Osteoblast (primary cell): Measurements from ENCODE around the gene KLHDC7B. TPM values are rescaled to one million over a fixed set of nuclear protein-coding genes. Genes with fewer than 3 reads are reported as not detected.

Source experiments
- DNase-seq: peaks from one replicate; pipeline ENCODE4 v3.0.0; 2011; ENCODE audit warnings: low spot score, mixed read lengths; ENCODE audit not compliant: insufficient read length; ENCODE audit errors: missing footprints
- H2AFZ ChIP-seq: 2 replicates; pipeline ENCODE4 v1.6.0; 2011; ENCODE audit warnings: mild to moderate bottlenecking, low read length
- H3K27ac ChIP-seq: 2 replicates; pipeline ENCODE4 v1.5.1; 2011; ENCODE audit warnings: mild to moderate bottlenecking, low read depth, low read length, moderate library complexity
- H3K27me3 ChIP-seq: 2 replicates; pipeline ENCODE4 v1.6.0; 2012; ENCODE audit warnings: mild to moderate bottlenecking, control low read depth, inconsistent platforms, low read length, moderate library complexity; ENCODE audit not compliant: insufficient read depth
- H3K36me3 ChIP-seq: 2 replicates; pipeline ENCODE4 v1.5.1; 2011; ENCODE audit warnings: mild to moderate bottlenecking, low read length, control low read depth, moderate library complexity; ENCODE audit not compliant: insufficient read depth
- H3K4me1 ChIP-seq: 2 replicates; pipeline ENCODE4 v1.5.1; 2011; ENCODE audit warnings: mild to moderate bottlenecking, low read length, control low read depth, moderate library complexity; ENCODE audit not compliant: insufficient read depth
- H3K4me2 ChIP-seq: 2 replicates; pipeline ENCODE4 v1.6.0; 2011; ENCODE audit warnings: mild to moderate bottlenecking, low read length; ENCODE audit not compliant: insufficient read depth
- H3K4me3 ChIP-seq: fragments of 200-600 bp; sonication (generic); 3 replicates; pipeline ENCODE4 v1.5.1; 2012; ENCODE audit warnings: mild to moderate bottlenecking, low read length, inconsistent platforms; ENCODE audit not compliant: insufficient read depth
- H3K79me2 ChIP-seq: 2 replicates; pipeline ENCODE4 v1.6.0; 2012; ENCODE audit warnings: mild to moderate bottlenecking, low read length, control low read depth, inconsistent platforms; ENCODE audit not compliant: insufficient read depth
- H3K9me3 ChIP-seq: 2 replicates; pipeline ENCODE4 v1.5.1; 2011; ENCODE audit warnings: low read depth, low read length, control low read depth
- H4K20me1 ChIP-seq: 2 replicates; pipeline ENCODE4 v1.6.0; 2012; ENCODE audit warnings: mild to moderate bottlenecking, low read length, control low read depth; ENCODE audit not compliant: insufficient read depth
- CTCF ChIP-seq: IDR thresholded peaks from 2 replicates; pipeline ENCODE4 v1.5.1; 2011; ENCODE audit warnings: mild to moderate bottlenecking, low read depth, low read length, moderate library complexity; ENCODE audit errors: extremely low read depth
- total RNA-seq: library from RNA; depleted of rRNA; stranded (reverse); fragments of >200 nt; gene quantifications from 2 replicates; pipeline ENCODE4 v1.2.3, GENCODE V29; 2012

The KLHDC7B gene
- total RNA-seq, 1 donor = 0.72 TPM

- peak; percentile 52 for DNase-seq
Observed at GRCh38 chr22:50502096-50502495, 43.6 kb upstream of the KLHDC7B start.

GRCh38 chr22:50502628-50503474 lies 42.8 kb upstream of the KLHDC7B start:
- Histone ChIP-seq H3K4me2 (no peak overlapping the region), H3K4me3 (no peak overlapping the region), H3K4me1 (peaks cover 4% of the 10 kb centered on the region), H3K36me3 (peaks cover 17% of the 10 kb centered on the region), H4K20me1 (peaks cover 14% of the 10 kb centered on the region), H3K79me2 (peaks cover 27% of the 10 kb centered on the region), H3K9me3 (no peaks in the 10 kb centered on the region), H2AFZ (no peak overlapping the region), H3K27me3 (no peaks in the 10 kb centered on the region), H3K27ac (no peak overlapping the region)
- peak; percentile 77 for DNase-seq
- no peak for TF ChIP-seq CTCF

More at GRCh38 chr22:50502096-50502495, 43.6 kb upstream of the KLHDC7B start:
- Histone ChIP-seq H3K4me2 (no peak overlapping the region), H3K27ac (no peak overlapping the region), H3K9me3 (no peaks in the 10 kb centered on the region), H3K4me3 (no peak overlapping the region), H2AFZ (no peak overlapping the region), H3K4me1 (peaks cover 4% of the 10 kb centered on the region), H4K20me1 (peaks cover 14% of the 10 kb centered on the region), H3K79me2 (peaks cover 24% of the 10 kb centered on the region), H3K27me3 (no peaks in the 10 kb centered on the region), H3K36me3 (peaks cover 17% of the 10 kb centered on the region)
- TF ChIP-seq CTCF = no peak

DNA sequence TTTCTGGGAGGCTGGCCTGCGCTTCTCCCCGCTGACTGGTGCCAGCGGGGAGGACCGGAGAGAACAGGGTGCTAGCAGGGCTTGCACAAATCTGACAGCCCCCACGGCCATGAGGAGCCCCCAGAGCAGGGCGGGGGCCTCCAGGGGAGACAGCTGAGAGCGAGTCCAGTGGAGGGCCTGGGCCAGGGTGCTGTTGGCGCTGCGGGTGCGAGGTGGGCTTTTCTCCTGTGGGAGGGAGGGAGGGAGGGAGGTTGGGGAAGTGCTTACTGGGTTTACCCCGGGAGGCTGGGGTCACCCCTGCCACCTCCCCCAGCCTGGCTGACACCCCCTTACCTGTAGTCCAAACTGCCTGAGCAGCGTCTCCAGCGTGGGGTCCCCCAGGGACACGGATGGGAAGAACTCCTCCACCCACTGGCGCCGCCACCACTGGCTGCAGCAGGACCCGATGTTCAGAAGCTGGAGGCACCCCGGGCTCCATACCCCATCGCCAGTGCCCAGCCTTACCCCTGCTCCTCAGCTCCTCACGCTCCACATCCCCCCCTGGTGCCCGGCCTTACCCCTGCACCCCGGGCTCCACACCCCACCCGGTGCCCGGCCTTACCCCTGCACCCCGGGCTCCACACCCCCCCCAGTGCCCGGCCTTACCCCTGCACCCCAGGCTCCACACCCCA lies 42.1 kb upstream of the KLHDC7B start:
- H3K27me3 ChIP-seq = no peaks in the 10 kb centered on the region
- no peak for TF ChIP-seq CTCF

More for the DNA sequence above, 42.1 kb upstream of the KLHDC7B start:
- H3K27ac ChIP-seq = no peak overlapping the region
- H3K4me3 ChIP-seq = no peak overlapping the region
- no peaks in the 10 kb centered on the region for H3K9me3 ChIP-seq
- peaks cover 5% of the 10 kb centered on the region for H3K4me1 ChIP-seq
- H3K4me2 ChIP-seq = no peak overlapping the region
- peaks cover 12% of the 10 kb centered on the region for H4K20me1 ChIP-seq
- H3K79me2 ChIP-seq = peaks cover 30% of the 10 kb centered on the region
- H2AFZ ChIP-seq = no peak overlapping the region
- peaks cover 17% of the 10 kb centered on the region for H3K36me3 ChIP-seq
- peak; percentile 68 for DNase-seq
